Coronary artery (tissue), 2 donors: ENCODE measurements around the gene KRTAP5-1.

ENCODE experiments used
- DNase-seq: peaks from one replicate; pipeline ENCODE4 v3.0.0-alpha.2; 2017; ENCODE audit warnings: low spot score
- H3K27ac ChIP-seq, 2 donors: fragments of 200-600 bp; sonication (generic); one replicate each; pipeline ENCODE4 v1.5.1; 2016 to 2019
- H3K4me3 ChIP-seq: fragments of 200-600 bp; sonication (generic); 2 replicates; pipeline ENCODE4 v1.5.1; 2016; ENCODE audit warnings: mild to moderate bottlenecking, moderate library complexity
- CTCF ChIP-seq: fragments of 200-600 bp; sonication (generic); IDR thresholded peaks from one replicate; pipeline ENCODE4 v1.5.1; 2019; ENCODE audit warnings: antibody characterized with exemption

KRTAP5-1 gene

GRCh38 chr11:1544536-1544935, 40.5 kb downstream of the KRTAP5-1 start:
- Histone ChIP-seq H3K27ac (no peak overlapping the region), H3K4me3 (no peak overlapping the region)
- no peak for DNase-seq
- TF ChIP-seq CTCF = no peak

GRCh38 chr11:1543606-1544263, 41.3 kb downstream of the KRTAP5-1 start:
- DNase-seq = no peak
- Histone ChIP-seq H3K4me3 (no peak overlapping the region), H3K27ac (no peak overlapping the region)
- no peak for TF ChIP-seq CTCF

GRCh38 chr11:1542267-1542666, 42.8 kb downstream of the KRTAP5-1 start:
- no peak overlapping the region for H3K27ac ChIP-seq
- no peak overlapping the region for H3K4me3 ChIP-seq
- no peak for DNase-seq
- TF ChIP-seq CTCF = no peak

GRCh38 chr11:1541474-1542204, 43.4 kb downstream of the KRTAP5-1 start:
- no peak for TF ChIP-seq CTCF
- Histone ChIP-seq H3K27ac (no peak overlapping the region), H3K4me3 (no peak overlapping the region)
- no peak for DNase-seq

GRCh38 chr11:1540074-1540473, 45.0 kb downstream of the KRTAP5-1 start:
- no peak for DNase-seq
- TF ChIP-seq CTCF = no peak
- no peak overlapping the region for H3K4me3 ChIP-seq
- H3K27ac ChIP-seq = no peak overlapping the region

GRCh38 chr11:1538153-1538552, 46.9 kb downstream of the KRTAP5-1 start:
- no peak overlapping the region for H3K4me3 ChIP-seq
- no peak for DNase-seq
- TF ChIP-seq CTCF = no peak
- no peak overlapping the region for H3K27ac ChIP-seq
